Hepatocyte (in vitro differentiated cells): ENCODE measurements around the gene SHROOM2. TPM values are rescaled to one million over a fixed set of nuclear protein-coding genes. Genes with fewer than 3 reads are reported as not detected.

Source experiments
- DNase-seq: peaks from one replicate; pipeline ENCODE4 v3.0.0-alpha.2; 2016; ENCODE audit warnings: low spot score
- H2AFZ ChIP-seq: fragments of 200-600 bp; sonication (generic); 2 replicates; pipeline ENCODE4 v1.6.0; 2016; ENCODE audit warnings: antibody characterized with exemption, mild to moderate bottlenecking
- H3K27ac ChIP-seq: fragments of 200-600 bp; sonication (generic); 2 replicates; pipeline ENCODE4 v1.5.1; 2016; ENCODE audit warnings: mild to moderate bottlenecking
- H3K27me3 ChIP-seq: fragments of 200-600 bp; sonication (generic); 2 replicates; pipeline ENCODE4 v1.6.1; 2016
- H3K36me3 ChIP-seq: fragments of 200-600 bp; sonication (generic); replicated peaks from 2 replicates; pipeline ENCODE4 v1.5.1; 2016; ENCODE audit warnings: low read depth; ENCODE audit not compliant: insufficient read depth
- H3K4me1 ChIP-seq: fragments of 200-600 bp; sonication (generic); 2 replicates; pipeline ENCODE4 v1.5.1; 2016; ENCODE audit warnings: mild to moderate bottlenecking, moderate library complexity; ENCODE audit not compliant: insufficient read depth
- H3K4me2 ChIP-seq: fragments of 200-600 bp; sonication (generic); 2 replicates; pipeline ENCODE4 v1.6.0; 2016
- H3K4me3 ChIP-seq: fragments of 200-600 bp; sonication (generic); 2 replicates; pipeline ENCODE4 v1.5.1; 2016; ENCODE audit warnings: mild to moderate bottlenecking
- H3K79me2 ChIP-seq: fragments of 200-600 bp; sonication (generic); 2 replicates; pipeline ENCODE4 v1.6.0; 2017; ENCODE audit warnings: mild to moderate bottlenecking
- H3K9me2 ChIP-seq: fragments of 200-600 bp; sonication (generic); replicated peaks from 2 replicates; pipeline ENCODE4 v1.6.0; 2017; ENCODE audit warnings: mild to moderate bottlenecking; ENCODE audit not compliant: insufficient read depth
- H3K9me3 ChIP-seq: fragments of 200-600 bp; sonication (generic); 2 replicates; pipeline ENCODE4 v1.5.1; 2016; ENCODE audit warnings: low read depth, mild to moderate bottlenecking
- H4K20me1 ChIP-seq: fragments of 200-600 bp; sonication (generic); 2 replicates; pipeline ENCODE4 v1.6.0; 2016; ENCODE audit warnings: mild to moderate bottlenecking; ENCODE audit not compliant: insufficient read depth, poor library complexity, severe bottlenecking
- EZH2 ChIP-seq: fragments of 200-600 bp; sonication (generic); IDR thresholded peaks from 2 replicates; pipeline ENCODE4 v1.6.1; 2016; ENCODE audit warnings: antibody characterized with exemption, mild to moderate bottlenecking, borderline replicate concordance
- EZH2phosphoT487 ChIP-seq: fragments of 200-600 bp; sonication (generic); IDR thresholded peaks from one replicate; pipeline ENCODE4 v1.6.1; 2018; ENCODE audit warnings: antibody characterized with exemption, mild to moderate bottlenecking, low read depth, moderate library complexity; ENCODE audit not compliant: unreplicated experiment, severe bottlenecking
- WGBS: methylation state at CpG from one replicate; pipeline ENCODE4 v1.1.6; 2016; ENCODE audit warnings: low lambda C conversion rate; ENCODE audit errors: missing lambda C conversion rate; 5-methylcytosine and 5-hydroxymethylcytosine counted together
- polyA plus RNA-seq: library from polyadenylated mRNA; unstranded; fragments of >200 nt; fragmentation: Nextera tagmentation; extraction: Ambion mirVana; gene quantifications from 2 replicates; pipeline ENCODE4 v1.2.1, GENCODE V29; 2016
- total RNA-seq: library from RNA; depleted of rRNA; stranded (reverse); fragments of >200 nt; gene quantifications from 2 replicates; pipeline ENCODE4 v1.2.3, GENCODE V29; 2014
- TF ChIP-seq, protein P1 (sequence below): fragments of 200-600 bp; sonication (generic); IDR thresholded peaks from 2 replicates; pipeline ENCODE4 v1.5.1; 2016; ENCODE audit warnings: antibody characterized with exemption, mild to moderate bottlenecking; ENCODE audit not compliant: poor library complexity

The SHROOM2 gene
- total and polyA plus RNA-seq, 2 experiments from 2014 or later = 6.9 to 8.5 TPM

DNA sequence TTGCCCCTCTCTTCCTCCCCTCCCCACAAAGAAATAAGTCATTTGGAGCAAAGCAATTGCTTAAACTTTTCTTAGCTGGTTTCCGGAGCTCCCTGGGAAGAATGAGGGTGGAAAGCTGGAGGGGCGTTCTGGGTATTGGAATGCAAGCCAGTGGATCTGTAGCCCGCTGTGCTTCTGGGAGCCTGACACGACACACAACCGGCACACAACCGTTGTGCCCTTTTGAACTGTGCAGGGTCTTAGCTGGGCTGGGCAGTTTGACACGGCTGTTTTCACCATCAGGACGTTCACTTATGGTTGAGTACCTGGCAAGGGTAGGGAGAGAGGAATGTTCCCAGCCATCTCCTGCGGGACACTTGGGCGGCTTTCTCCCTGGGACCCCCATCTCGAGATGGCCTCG is 38.3 kb downstream of the SHROOM2 start:
- WGBS = 70% methylated on average over 12 of the region's 12 CpGs
- Histone ChIP-seq H3K4me2 (peak overlapping the region; percentile 49), H3K4me1 (no peaks in the 10 kb centered on the region)

DNA sequence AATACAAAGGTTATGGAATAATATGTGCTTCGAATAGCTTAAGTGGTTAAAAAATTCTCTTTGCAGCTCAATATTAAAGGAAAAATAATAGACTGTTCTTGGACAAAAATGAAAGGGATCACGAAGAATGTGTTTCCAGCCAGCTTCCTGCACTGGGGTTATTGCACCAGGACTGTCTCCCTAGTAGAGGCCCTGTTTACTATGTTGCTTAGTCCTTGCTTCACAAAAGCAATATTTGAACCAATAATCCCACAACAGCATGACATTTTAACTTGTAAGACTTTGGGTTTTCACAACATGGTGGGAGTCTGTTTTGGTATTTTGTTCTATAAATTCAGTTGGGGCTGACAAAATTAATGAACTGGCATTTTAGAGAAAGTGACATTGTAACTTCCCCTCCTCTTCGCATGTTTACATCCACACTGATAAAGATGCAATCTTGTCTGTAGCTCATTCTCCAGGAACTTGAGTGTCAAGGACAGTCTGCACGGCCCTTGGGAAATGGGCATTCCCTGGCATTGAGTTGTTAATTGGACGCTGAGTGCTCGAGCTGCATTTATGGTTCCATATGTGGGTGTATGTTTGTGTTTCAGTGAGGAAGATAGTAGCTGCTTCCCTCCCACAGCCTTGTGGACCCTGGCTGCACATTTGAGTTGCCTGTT is 39.0 kb downstream of the SHROOM2 start:
- Histone ChIP-seq H3K4me2 (peak overlapping the region; percentile 49), H3K4me3 (no peak overlapping the region), H4K20me1 (no peaks in the 10 kb centered on the region), H2AFZ (no peak overlapping the region), H3K9me2 (no peaks in the 10 kb centered on the region), H3K36me3 (no peaks in the 10 kb centered on the region), H3K4me1 (no peaks in the 10 kb centered on the region), H3K27ac (peak overlapping the region; percentile 31), H3K9me3 (no peaks in the 10 kb centered on the region), H3K79me2 (peaks cover 9% of the 10 kb centered on the region), H3K27me3 (no peaks in the 10 kb centered on the region)
- no peak for DNase-seq
- WGBS = 63% methylated on average over 6 of the region's 6 CpGs
- no peak for TF ChIP-seq EZH2phosphoT487
- no peak for TF ChIP-seq EZH2
- TF ChIP-seq, protein P1, sequence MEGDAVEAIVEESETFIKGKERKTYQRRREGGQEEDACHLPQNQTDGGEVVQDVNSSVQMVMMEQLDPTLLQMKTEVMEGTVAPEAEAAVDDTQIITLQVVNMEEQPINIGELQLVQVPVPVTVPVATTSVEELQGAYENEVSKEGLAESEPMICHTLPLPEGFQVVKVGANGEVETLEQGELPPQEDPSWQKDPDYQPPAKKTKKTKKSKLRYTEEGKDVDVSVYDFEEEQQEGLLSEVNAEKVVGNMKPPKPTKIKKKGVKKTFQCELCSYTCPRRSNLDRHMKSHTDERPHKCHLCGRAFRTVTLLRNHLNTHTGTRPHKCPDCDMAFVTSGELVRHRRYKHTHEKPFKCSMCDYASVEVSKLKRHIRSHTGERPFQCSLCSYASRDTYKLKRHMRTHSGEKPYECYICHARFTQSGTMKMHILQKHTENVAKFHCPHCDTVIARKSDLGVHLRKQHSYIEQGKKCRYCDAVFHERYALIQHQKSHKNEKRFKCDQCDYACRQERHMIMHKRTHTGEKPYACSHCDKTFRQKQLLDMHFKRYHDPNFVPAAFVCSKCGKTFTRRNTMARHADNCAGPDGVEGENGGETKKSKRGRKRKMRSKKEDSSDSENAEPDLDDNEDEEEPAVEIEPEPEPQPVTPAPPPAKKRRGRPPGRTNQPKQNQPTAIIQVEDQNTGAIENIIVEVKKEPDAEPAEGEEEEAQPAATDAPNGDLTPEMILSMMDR = no peak

More for the DNA sequence above, 38.3 kb downstream of the SHROOM2 start:
- TF ChIP-seq, protein P1 = no peak
- TF ChIP-seq EZH2 = no peak
- TF ChIP-seq EZH2phosphoT487 = no peak
- Histone ChIP-seq H3K4me3 (no peak overlapping the region), H3K27ac (peak overlapping the region; percentile 31), H3K27me3 (no peaks in the 10 kb centered on the region), H3K9me3 (no peaks in the 10 kb centered on the region), H3K9me2 (no peaks in the 10 kb centered on the region), H3K36me3 (no peaks in the 10 kb centered on the region), H2AFZ (no peak overlapping the region), H3K79me2 (peaks cover 9% of the 10 kb centered on the region), H4K20me1 (no peaks in the 10 kb centered on the region)
- DNase-seq = no peak

DNA sequence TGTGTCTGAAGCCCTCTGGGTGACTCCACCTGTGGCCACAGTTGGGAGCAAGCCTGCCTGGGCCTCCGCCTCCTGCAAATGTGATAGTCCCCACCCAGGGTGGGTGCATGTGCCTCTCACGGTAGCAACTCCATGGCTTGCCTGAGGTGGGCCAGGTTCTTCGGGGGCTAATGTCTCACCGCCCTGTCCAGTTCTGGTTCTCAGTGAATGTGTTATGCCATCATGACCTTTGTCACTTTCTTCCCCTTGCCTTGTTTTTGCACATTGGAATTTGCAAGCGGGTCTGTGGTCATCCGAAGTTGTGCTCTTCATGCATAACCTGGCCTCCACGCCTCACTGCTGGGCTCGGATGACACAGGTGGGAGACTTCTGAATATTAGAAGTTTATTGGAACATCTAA is 39.7 kb downstream of the SHROOM2 start:
- DNase-seq = no peak
- Histone ChIP-seq H3K79me2 (peaks cover 9% of the 10 kb centered on the region), H3K4me1 (no peaks in the 10 kb centered on the region), H3K36me3 (no peaks in the 10 kb centered on the region), H4K20me1 (no peaks in the 10 kb centered on the region), H3K9me2 (no peaks in the 10 kb centered on the region), H3K4me3 (no peak overlapping the region), H3K9me3 (no peaks in the 10 kb centered on the region), H3K4me2 (peak overlapping the region; percentile 49), H3K27me3 (no peaks in the 10 kb centered on the region), H2AFZ (no peak overlapping the region), H3K27ac (peak overlapping the region; percentile 31)
- WGBS = 84% methylated on average over 8 of the region's 8 CpGs
- no peak for TF ChIP-seq EZH2phosphoT487
- TF ChIP-seq, protein P1 = no peak
